HG03135 (cell line): ENCODE measurements around the gene SCYGR6.

Experiments
- ATAC-seq: cut with Tn5 transposase; IDR thresholded peaks from one replicate; pipeline ENCODE4 v1.9.1; 2021; ENCODE audit warnings: mild to moderate bottlenecking, moderate library complexity; ENCODE audit not compliant: unreplicated experiment

The SCYGR6 gene

DNA sequence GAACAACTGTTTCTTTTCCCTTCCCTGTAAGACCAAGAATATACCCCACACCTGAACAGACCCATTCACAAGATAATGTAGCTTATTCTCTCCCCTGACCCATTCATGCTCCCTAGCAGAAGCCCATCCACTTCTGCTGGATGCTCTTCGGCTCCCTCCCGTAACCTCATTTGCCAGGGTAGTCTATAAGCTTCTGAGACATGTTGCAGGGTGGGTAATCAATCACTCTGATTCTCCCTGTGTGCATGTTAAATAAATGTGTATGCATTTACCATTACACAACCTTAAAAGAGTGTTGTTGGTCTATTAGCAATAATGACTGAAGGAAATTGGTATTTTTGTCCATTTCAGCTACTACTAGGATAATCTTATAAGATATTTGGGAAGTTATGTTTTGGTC lies 8.1 kb downstream of the SCYGR6 start:
- ATAC-seq, result no peak

DNA sequence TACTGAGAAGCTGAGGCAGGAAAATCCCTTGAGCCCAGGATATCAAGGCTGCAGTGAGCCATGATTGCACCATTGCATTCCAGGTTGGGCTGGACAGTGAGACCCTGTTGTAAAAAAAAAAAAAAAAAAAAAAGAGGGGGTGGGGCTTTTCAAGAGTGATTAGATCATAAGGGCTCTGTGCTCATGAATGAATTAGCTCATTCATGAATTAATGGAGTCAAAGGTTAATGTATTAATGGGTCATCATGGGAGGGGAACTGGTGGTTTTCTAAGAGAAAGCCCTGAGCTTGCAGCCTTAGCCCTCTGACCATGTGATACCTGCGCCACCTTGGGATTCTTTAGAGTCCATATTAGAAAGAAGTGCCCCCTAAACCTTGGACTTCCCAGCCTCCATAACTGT lies 11.3 kb downstream of the SCYGR6 start:
- ATAC-seq, result no peak

DNA sequence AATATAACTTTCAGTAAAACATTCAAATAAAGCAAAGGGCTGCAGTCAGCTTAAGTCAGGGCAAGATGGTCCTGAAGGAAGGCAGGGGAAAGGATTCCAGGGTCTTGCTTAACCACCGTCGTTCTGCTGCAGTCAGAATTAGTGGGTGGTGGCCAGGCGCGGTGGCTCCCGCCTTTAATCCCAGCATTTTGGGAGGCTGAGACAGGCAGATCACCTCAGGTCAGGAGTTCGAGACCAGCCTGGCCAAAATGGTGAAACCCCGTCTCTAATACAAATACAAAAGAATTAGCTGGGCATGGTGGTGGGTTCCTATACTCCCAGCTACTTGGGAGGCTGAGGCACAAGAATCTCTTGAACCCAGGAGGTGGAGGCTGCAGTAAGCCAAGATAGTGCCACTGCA lies 13.6 kb downstream of the SCYGR6 start:
- no peak for ATAC-seq

DNA sequence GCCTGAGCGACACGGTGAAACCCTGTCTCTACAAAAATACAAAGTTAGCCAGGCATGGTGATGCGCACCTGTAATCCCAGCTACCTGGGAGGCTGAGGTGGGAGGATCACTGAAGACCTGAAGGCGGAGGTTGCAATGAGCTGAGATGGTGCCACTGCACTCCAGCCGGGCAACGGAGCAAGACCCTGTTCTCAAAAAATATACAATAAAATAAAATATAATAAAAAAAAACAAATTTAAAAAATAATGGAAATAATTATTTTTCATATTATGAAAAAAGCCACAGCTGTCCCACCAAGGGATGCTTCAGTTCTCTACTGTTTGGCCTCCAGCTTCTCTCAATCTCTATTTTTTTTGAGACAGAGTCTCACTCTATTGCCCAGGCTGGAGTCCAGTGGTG lies 17.2 kb downstream of the SCYGR6 start:
- no peak for ATAC-seq

DNA sequence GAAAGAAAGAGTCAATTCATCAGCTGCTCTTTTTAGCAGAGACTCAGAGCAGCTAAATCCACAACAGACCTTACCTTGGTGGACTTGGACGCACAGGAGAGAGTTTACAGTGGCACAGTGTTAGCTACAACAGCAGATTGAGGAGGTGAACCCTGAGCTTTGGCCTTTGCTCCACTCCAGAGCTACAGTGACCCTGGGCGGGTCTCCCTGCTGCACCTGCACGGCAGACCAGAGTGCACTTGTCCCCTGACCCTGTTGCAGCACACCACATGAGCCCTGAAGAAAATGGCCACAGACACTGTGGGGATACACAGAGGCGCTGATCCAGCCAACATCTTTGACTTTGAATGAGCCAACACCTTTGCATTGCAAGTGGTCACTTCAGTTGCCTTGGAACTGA lies 17.7 kb downstream of the SCYGR6 start:
- no peak for ATAC-seq

DNA sequence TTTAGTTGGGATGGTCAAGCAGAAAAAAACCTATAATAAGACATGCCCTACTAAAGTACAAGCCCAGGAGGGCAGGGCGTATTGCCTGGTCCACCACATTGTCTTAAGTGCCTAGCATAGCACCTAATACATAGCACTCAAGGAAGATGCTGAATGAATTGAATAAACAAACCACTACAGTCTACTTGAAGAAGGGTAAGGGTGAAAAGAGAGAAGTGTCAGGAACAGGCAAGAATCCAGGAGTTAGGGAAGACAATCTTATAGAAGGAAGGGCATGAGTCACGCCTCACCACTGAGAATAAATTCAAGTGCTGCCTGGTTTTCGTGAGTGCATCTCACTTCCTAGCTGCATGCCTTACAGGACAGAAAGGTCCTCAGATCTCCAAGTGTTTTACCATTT lies 20.6 kb downstream of the SCYGR6 start:
- ATAC-seq, result no peak

DNA sequence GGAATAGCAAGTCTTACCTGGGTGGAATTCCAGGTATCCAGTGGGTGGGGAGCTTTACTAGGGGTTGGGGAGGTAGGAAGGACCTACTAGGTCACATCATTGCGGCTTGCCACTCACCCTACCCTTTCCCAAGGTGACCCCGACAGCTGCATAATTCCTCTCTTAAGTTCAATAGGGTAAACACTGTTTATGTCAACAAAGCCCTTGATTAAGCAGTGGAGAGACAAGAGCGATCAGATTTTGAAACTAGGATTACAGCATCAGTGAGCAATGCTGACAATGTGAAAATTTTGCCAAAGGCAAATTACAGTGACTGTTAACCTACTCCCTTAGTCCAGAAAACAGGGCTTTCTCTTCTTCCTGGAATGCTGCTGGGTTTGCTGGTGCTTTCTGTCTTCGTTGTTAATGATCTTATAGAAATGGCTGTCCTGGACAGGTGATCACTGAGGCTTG lies 21.3 kb downstream of the SCYGR6 start:
- no peak for ATAC-seq

DNA sequence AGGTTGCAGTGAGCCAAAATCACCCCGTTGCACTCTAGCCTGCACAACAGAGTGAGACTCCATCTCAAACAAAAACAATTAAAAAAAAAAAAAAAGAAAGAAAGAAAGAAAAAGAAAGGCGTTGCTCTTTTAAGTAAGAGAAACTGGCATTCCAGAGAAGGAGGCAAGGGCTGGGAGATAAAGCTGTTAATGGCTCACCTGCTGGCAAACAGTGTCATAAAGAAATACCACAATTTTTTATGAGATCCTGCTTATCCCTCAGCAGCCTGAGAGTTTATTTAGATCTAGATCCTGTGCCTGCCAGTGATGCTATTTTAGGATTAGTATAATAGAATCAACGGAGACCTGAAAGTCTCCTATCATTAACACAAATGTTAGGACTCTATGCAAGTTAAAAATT lies 23.0 kb downstream of the SCYGR6 start:
- no peak for ATAC-seq

DNA sequence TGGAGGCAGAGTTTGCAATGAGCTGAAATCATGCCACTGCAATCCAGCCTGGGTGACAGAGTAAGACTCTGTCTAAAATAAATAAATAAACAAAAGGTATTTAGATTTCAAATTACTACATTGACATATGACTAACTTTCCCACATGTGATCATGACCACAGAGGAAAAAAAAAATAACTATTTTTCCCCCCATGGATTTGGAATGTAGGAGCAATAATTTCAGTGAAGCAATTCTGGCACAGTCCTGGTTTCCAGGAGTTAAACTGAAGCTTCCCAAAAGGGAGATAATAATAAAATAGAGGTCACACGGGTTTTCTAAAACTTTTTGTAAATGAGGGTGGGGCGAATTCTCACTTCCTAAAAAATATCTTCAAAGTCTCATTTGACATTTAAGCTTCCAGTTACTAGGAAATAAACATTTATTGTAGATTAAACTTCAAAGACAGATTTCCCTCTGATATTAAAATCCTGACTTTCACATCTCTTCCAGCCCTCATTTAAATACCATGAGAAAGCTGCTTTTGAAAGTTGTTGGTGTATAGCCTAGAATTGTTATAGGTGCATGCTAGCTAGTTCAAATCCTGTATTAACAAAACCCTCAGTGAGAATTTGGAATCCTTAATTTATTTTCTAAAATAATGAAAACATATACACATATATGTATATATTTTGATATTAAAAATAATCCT lies 27.4 kb downstream of the SCYGR6 start:
- no peak for ATAC-seq

DNA sequence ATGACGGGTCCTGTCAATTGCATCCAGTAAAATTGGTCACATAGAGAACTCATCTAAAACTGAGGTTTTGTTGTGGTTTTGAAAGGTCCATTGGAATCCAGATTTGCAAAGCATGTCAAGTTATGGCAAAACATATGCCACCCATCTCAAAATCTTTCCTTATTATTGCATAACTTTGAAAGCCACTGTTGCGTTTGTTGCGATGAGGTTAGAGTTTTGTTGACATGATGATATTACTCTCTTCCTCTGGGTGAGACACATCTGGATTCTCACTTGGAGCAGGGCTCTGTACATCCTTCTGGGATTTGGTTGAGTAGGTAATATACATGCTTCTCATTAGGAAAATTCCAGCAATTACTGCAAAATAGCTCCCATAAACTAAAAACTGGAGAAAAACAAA lies 37.4 kb downstream of the SCYGR6 start:
- no peak for ATAC-seq

DNA sequence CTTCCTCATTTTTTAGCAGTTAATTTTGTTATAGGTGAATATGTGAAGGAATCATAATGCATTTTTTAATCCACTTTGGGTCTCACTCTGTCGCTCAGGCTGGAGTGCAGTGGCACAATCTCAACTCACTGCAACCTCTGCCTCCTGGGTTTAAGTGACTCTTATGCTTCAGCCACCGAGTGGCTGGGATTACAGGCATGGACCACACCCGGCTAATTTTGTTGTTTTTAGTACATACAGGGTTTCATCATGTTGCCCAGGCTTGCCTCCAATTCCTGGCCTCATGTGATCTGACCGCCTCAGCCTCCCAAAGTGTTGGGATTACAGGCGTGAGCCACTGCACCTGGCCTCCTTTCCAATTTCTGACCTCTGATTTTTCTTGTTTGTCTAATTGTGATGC lies 40.3 kb downstream of the SCYGR6 start:
- no peak for ATAC-seq

DNA sequence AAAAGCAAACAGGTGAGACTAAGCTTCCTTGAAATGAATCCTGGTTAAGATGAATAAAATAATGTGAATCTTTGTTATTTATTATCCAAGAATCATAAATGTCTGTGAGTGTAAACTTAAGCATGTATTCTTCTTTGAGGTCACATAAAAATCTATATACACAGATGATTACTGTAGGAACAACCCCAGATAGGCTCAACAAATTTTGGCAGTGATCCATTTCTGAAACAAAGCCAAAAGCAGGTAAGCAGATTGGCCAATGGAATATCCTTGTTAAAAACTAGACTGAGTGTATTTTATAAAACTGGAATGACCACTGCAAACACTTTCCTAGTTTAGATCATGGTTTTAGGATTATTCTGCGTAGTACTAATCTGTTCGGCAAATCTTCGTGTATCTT lies 46.6 kb downstream of the SCYGR6 start:
- no peak for ATAC-seq

DNA sequence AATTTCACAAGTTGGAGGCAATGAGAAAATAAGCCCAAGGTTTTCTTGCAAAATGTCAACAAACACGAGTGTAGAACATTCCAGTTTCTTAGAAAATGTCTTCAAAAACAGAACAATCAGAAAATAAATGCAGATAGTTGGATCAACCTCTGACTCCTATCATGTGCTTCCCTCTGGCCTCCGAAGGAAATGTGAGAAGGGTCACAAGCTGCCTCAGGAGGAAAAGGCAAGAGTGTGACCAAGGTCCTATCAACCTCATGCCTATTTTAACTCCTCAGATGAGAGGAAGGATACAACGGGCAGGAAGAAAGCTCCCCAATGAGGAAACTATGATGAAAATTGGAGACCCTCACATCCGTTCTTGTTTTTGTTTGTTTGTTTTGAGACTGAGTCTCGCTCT lies 50.1 kb downstream of the SCYGR6 start:
- no peak for ATAC-seq
